HCT116 (cell line): ENCODE measurements around the gene RBM28. TPM values are rescaled to one million over a fixed set of nuclear protein-coding genes. Genes with fewer than 3 reads are reported as not detected.
A peak's percentile ranks its signal among the peaks of the same experiment; 100 is the strongest.
"Not testable (repeated sequence)": the region's sequence is repeated elsewhere in the genome, so short reads cannot be mapped to it uniquely, and the experiment has no call there.

Source experiments
- ATAC-seq: fragments of 200-7000 bp; cut with Tn5 transposase; 2 replicates; pipeline ENCODE4 v1.9.1; 2020; ENCODE audit warnings: mild to moderate bottlenecking, moderate library complexity
- BruUV-seq: library from RNA; stranded (reverse); fragments of 400-500 nt; replicated peaks from 2 replicates; lab custom pipeline; 2021; lab: Mats Ljungman, UMichigan
- CTCF ChIA-PET: fragments of 300-600 bp; sonication (Branson Sonifier 250); formaldehyde crosslinking; loops from one replicate; lab custom pipeline; 2021; ENCODE audit warnings: antibody characterized with exemption; lab: Charles Lee
- POLR2A ChIA-PET: fragments of 300-600, 350-600 bp; sonication (Branson Sonifier 250); formaldehyde crosslinking; loops from one replicate; lab custom pipeline; 2021; ENCODE audit warnings: antibody characterized with exemption; lab: Charles Lee
- RAD21 ChIA-PET, 2 experiments: fragments of 300-600 bp; sonication (Branson Sonifier 250); formaldehyde crosslinking; loops; one replicate each; lab custom pipeline; 2023; ENCODE audit warnings: low total read pairs in 2 of 2; ENCODE audit not compliant: uncharacterized antibody in 2 of 2, unreplicated experiment in 2 of 2, low non-redundant PET in 1 of 2; lab: Charles Lee
- DNase-seq: peaks from one replicate; pipeline ENCODE4 v3.0.0-alpha.2; 2010; ENCODE audit warnings: low read depth, low spot score
- H2AFZ ChIP-seq: fragments of 200-600 bp; shearing (Covaris generic), sonication (generic); 2 replicates; pipeline ENCODE4 v1.6.1; 2017; ENCODE audit warnings: low read depth, mixed run types, mixed read lengths, antibody characterized with exemption, low read length; ENCODE audit not compliant: poor library complexity, severe bottlenecking
- H3K27ac ChIP-seq: 2 replicates; pipeline ENCODE4 v1.5.1; 2012; ENCODE audit warnings: low read depth, low read length
- H3K27me3 ChIP-seq: fragments of 200-600 bp; sonication (generic); 2 replicates; pipeline ENCODE4 v1.6.1; 2016; ENCODE audit warnings: mixed run types, low read length, mixed read lengths; ENCODE audit not compliant: insufficient read depth
- H3K36me3 ChIP-seq, 2 experiments: fragments of 200-500 bp in 1 of 2; fragments of 200-600 bp in 1 of 2; sonication (Bioruptor generic) in 1 of 2; sonication (generic) in 1 of 2; 2 replicates each; pipeline versions ENCODE4 v1.5.1 to v1.6.1; 2014 to 2016; ENCODE audit warnings: low read length in 2 of 2, inconsistent platforms in 1 of 2, mixed read lengths in 1 of 2, mixed run types in 1 of 2; ENCODE audit not compliant: insufficient read depth in 2 of 2, control insufficient read depth in 1 of 2
- H3K4me1 ChIP-seq, 2 experiments: fragments of 200-600 bp in 1 of 2; sonication (generic) in 1 of 2; 2 replicates each; pipeline versions ENCODE4 v1.5.1 to v1.6.1; 2012 to 2017; ENCODE audit warnings: low read length in 2 of 2, inconsistent platforms in 1 of 2, mild to moderate bottlenecking in 1 of 2, mixed read lengths in 1 of 2, mixed run types in 1 of 2, moderate library complexity in 1 of 2; ENCODE audit not compliant: insufficient read depth in 2 of 2, control insufficient read depth in 1 of 2
- H3K4me2 ChIP-seq: fragments of 200-600 bp; sonication (generic); 2 replicates; pipeline ENCODE4 v1.6.1; 2017; ENCODE audit warnings: mixed run types, low read length, mixed read lengths
- H3K4me3 ChIP-seq, 2 experiments: fragments of 200-600 bp in 1 of 2; sonication (generic) in 1 of 2; replicated peaks in 1 of 2; 2 replicates each; pipeline ENCODE4 v1.5.1; 2011 to 2016; ENCODE audit warnings: low read length in 2 of 2, control low read depth in 1 of 2, low read depth in 1 of 2, mild to moderate bottlenecking in 1 of 2, mixed read lengths in 1 of 2, mixed run types in 1 of 2
- H3K79me2 ChIP-seq: fragments of 200-600 bp; sonication (generic); 2 replicates; pipeline ENCODE4 v1.6.1; 2017; ENCODE audit warnings: mild to moderate bottlenecking, mixed run types, low read length, moderate library complexity, mixed read lengths; ENCODE audit not compliant: insufficient read depth
- H3K9ac ChIP-seq: fragments of 200-600 bp; sonication (generic); 2 replicates; pipeline ENCODE4 v1.6.1; 2016; ENCODE audit warnings: low read length, mixed read lengths
- H3K9me2 ChIP-seq: fragments of 200-600 bp; sonication (generic), shearing (Covaris generic); 2 replicates; pipeline ENCODE4 v1.6.1; 2017; ENCODE audit warnings: mixed run types, mild to moderate bottlenecking, moderate library complexity; ENCODE audit not compliant: insufficient read depth
- H3K9me3 ChIP-seq, 2 experiments: fragments of 200-500 bp in 1 of 2; fragments of 200-600 bp in 1 of 2; sonication (Bioruptor generic) in 1 of 2; sonication (generic) in 1 of 2; 2 replicates each; pipeline ENCODE4 v1.6.1; 2014 to 2017; ENCODE audit warnings: low read length in 2 of 2, mixed read lengths in 2 of 2, inconsistent platforms in 1 of 2, low read depth in 1 of 2, mild to moderate bottlenecking in 1 of 2, mixed run types in 1 of 2, moderate library complexity in 1 of 2; ENCODE audit not compliant: control insufficient read depth in 1 of 2, insufficient read depth in 1 of 2
- H4K20me1 ChIP-seq: fragments of 200-600 bp; sonication (generic), shearing (Covaris generic); 2 replicates; pipeline ENCODE4 v1.6.1; 2017; ENCODE audit warnings: mixed run types, mild to moderate bottlenecking, moderate library complexity; ENCODE audit not compliant: insufficient read depth
- CBX3 ChIP-seq: IDR thresholded peaks from 2 replicates; pipeline ENCODE4 v1.6.1; 2012; ENCODE audit warnings: low read depth
- EGR1 ChIP-seq: IDR thresholded peaks from 2 replicates; pipeline ENCODE4 v1.6.1; 2012; ENCODE audit warnings: low read depth
- SP1 ChIP-seq: IDR thresholded peaks from 2 replicates; pipeline ENCODE4 v1.6.1; 2012; ENCODE audit warnings: low read depth
- YY1 ChIP-seq: IDR thresholded peaks from 2 replicates; pipeline ENCODE4 v1.6.1; 2011; ENCODE audit warnings: low read length, low read depth, moderate library complexity, mild to moderate bottlenecking; ENCODE audit not compliant: insufficient replicate concordance; ENCODE audit errors: extremely low read depth
- intact Hi-C: fragments of 100-400 bp; cut with micrococcal nuclease; formaldehyde crosslinking; loops from 2 replicates; pipeline ENCODE4 v1.10.0; 2022
- total RNA-seq: library from RNA; stranded (reverse); gene quantifications from one replicate; pipeline ENCODE4 v1.2.1, GENCODE V29; 2021; ENCODE audit not compliant: unreplicated experiment
- TF ChIP-seq, protein P1 (sequence below), 3 experiments: fragments of 200-600 bp in 1 of 3; sonication (generic) in 1 of 3; IDR thresholded peaks in 2 of 3; conservative IDR thresholded peaks in 1 of 3; 2 replicates each; pipeline ENCODE4 v1.5.1; 2012 to 2017; ENCODE audit warnings: low read depth in 2 of 3, low read length in 2 of 3, antibody characterized with exemption in 1 of 3, borderline replicate concordance in 1 of 3, control low read depth in 1 of 3, mild to moderate bottlenecking in 1 of 3, mixed read lengths in 1 of 3, mixed run types in 1 of 3, moderate library complexity in 1 of 3; ENCODE audit not compliant: insufficient read depth in 1 of 3

The RBM28 gene
- total RNA-seq, 1 experiment from 2014 or later: 66.3 TPM

DNA sequence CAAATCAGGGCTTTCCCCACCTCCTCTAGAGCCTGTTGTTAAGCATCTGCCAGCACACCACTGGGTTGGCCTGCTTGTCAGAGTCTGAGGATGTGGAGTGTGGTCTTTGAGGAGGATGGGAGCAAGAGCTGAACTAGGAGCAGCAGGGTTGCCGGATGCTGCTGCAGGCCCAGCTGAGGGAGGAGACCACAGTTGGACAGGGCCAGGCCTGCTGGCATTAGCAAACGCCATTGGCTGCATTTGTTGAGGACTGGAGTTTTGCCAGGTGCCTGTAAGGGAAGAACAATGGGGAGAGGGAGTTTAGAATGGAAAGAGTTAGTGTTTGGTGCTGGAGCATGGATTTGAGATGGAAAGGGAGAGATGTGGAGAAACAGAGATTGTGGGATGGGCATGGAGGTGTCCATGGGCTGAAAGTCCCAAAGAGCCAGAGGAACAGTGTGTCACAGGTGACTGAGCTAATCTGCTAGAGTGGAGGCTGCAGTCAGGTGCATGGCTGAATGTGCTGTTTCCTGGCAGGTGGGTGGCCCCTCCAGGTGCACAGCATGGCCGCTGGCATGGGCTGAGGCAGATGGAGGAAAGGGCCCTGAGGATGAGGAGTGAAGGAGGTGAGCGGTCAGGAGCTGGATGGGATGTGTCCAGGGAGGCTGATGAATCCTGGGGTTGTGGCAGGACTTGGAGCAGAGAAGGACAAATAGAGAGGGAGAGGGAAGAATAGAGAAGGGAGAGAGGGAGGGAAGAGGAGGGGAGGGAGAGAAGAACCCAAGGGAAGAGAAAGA, 61.9 kb downstream of the RBM28 start:
- RAD21 ChIA-PET: no interaction called here
- CTCF ChIA-PET: no interaction called here

GRCh38 chr7:128280451-128280850, 63.3 kb downstream of the RBM28 start:
- H3K27ac ChIP-seq, intact Hi-C loops, H3K4me3 ChIP-seq, POLR2A ChIA-PET, RAD21 ChIA-PET, H2AFZ ChIP-seq, H3K9me3 ChIP-seq, H3K36me3 ChIP-seq, H3K9ac ChIP-seq, DNase-seq, H3K9me2 ChIP-seq, CTCF ChIA-PET, BruUV-seq, ATAC-seq, H3K4me1 ChIP-seq, H3K27me3 ChIP-seq, H4K20me1 ChIP-seq, H3K79me2 ChIP-seq, H3K4me2 ChIP-seq: not testable (repeated sequence)
- TF ChIP-seq CBX3: 0 out of 2 replicates have a peak, but pooled peaks have one; percentile 28

More for the DNA sequence above, 61.9 kb downstream of the RBM28 start:
- BruUV-seq: no TSS peak
- TF ChIP-seq EGR1 (no peak), YY1 (no peak), SP1 (no peak)
- TF ChIP-seq, protein P1, sequence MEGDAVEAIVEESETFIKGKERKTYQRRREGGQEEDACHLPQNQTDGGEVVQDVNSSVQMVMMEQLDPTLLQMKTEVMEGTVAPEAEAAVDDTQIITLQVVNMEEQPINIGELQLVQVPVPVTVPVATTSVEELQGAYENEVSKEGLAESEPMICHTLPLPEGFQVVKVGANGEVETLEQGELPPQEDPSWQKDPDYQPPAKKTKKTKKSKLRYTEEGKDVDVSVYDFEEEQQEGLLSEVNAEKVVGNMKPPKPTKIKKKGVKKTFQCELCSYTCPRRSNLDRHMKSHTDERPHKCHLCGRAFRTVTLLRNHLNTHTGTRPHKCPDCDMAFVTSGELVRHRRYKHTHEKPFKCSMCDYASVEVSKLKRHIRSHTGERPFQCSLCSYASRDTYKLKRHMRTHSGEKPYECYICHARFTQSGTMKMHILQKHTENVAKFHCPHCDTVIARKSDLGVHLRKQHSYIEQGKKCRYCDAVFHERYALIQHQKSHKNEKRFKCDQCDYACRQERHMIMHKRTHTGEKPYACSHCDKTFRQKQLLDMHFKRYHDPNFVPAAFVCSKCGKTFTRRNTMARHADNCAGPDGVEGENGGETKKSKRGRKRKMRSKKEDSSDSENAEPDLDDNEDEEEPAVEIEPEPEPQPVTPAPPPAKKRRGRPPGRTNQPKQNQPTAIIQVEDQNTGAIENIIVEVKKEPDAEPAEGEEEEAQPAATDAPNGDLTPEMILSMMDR (IDR thresholded peaks at IDR 0.05 in 2 of 3, conservative IDR thresholded peaks at IDR 0.05 in 1 of 3; ENCODE audit: borderline replicate concordance in 1 of 3, insufficient read depth in 1 of 3, low read depth in 2 of 3, low read length in 2 of 3): no peak
- TF ChIP-seq, all 23 proteins: peak for 0
- no peaks in the 10 kb centered on the region for H3K36me3 ChIP-seq
- H2AFZ ChIP-seq: no peak overlapping the region
- no peak overlapping the region for H3K27ac ChIP-seq
- H3K9me2 ChIP-seq: no peaks in the 10 kb centered on the region
- intact Hi-C loops: no loop called here
- POLR2A ChIA-PET: no interaction called here
- no peak overlapping the region for H3K4me3 ChIP-seq
- peaks cover 0 to 4% of the 10 kb centered on the region in 2 experiments; a peak in 2 of 4 replicates for H3K9me3 ChIP-seq
- ATAC-seq (no peak), DNase-seq (no peak)
- H4K20me1 ChIP-seq: no peaks in the 10 kb centered on the region
- no peak overlapping the region for H3K9ac ChIP-seq
- no peak overlapping the region for H3K4me2 ChIP-seq
- no peaks in the 10 kb centered on the region for H3K79me2 ChIP-seq
- H3K4me1 ChIP-seq: no peaks in the 10 kb centered on the region
- no peaks in the 10 kb centered on the region for H3K27me3 ChIP-seq
